Body of pancreas (tissue), 4 donors: ENCODE measurements around the gene TYW1B. TPM values are rescaled to one million over a fixed set of nuclear protein-coding genes. Genes with fewer than 3 reads are reported as not detected.
"Not testable (repeated sequence)": the region's sequence is repeated elsewhere in the genome, so short reads cannot be mapped to it uniquely, and the experiment has no call there.

Source experiments
- ATAC-seq: fragments of 150-250 bp; one replicate; pipeline ENCODE4 v1.9.1; 2016
- DNase-seq, 4 donors: peaks; one replicate each; pipeline ENCODE4 v3.0.0-alpha.2; 2019
- H3K27ac ChIP-seq, 4 donors: fragments of 200-600 bp; sonication (generic); 1 replicate in 3 of 4; 2 replicates in 1 of 4; pipeline versions ENCODE4 v1.5.1 to v1.6.1; 2016 to 2019; ENCODE audit warnings: mild to moderate bottlenecking in 1 of 4, mixed read lengths in 1 of 4, moderate library complexity in 1 of 4
- H3K27me3 ChIP-seq, 2 donors: fragments of 200-600 bp; sonication (generic); one replicate each; pipeline ENCODE4 v1.6.0; 2016; ENCODE audit warnings: mild to moderate bottlenecking in 1 of 2
- H3K36me3 ChIP-seq, 2 donors: fragments of 200-600 bp; sonication (generic); replicated peaks in 1 of 2; 2 replicates each; pipeline ENCODE4 v1.5.1; 2016; ENCODE audit warnings: low read depth in 2 of 2; ENCODE audit not compliant: insufficient read depth in 1 of 2
- H3K4me1 ChIP-seq: fragments of 200-600 bp; sonication (generic); one replicate; pipeline ENCODE4 v1.6.0; 2016
- H3K4me3 ChIP-seq, 2 donors: fragments of 200-600 bp; sonication (generic); 1 replicate in 1 of 2; 2 replicates in 1 of 2; pipeline ENCODE4 v1.5.1; 2016 to 2019
- H3K9me3 ChIP-seq, 3 donors: fragments of 200-600 bp; sonication (generic); 1 replicate in 2 of 3; 2 replicates in 1 of 3; pipeline ENCODE4 v1.5.1; 2016
- CTCF ChIP-seq, 7 experiments: fragments of 450-650 bp in 4 of 7; fragments of 200-600 bp in 3 of 7; sonication (generic) in 3 of 7; IDR thresholded peaks; one replicate each; pipeline ENCODE4 v1.5.1; 2016 to 2019; ENCODE audit warnings: antibody characterized with exemption in 7 of 7
- POLR2A ChIP-seq, 3 donors: fragments of 450-650 bp; IDR thresholded peaks; one replicate each; pipeline ENCODE4 v1.6.1; 2016; ENCODE audit warnings: antibody characterized with exemption in 3 of 3, mild to moderate bottlenecking in 2 of 3
- WGBS, 2 donors: methylation state at CpG; one replicate each; pipeline ENCODE4 v1.1.5; 2017; 5-methylcytosine and 5-hydroxymethylcytosine counted together
- intact Hi-C: fragments of 100-400 bp; cut with DNase I; formaldehyde crosslinking; loops from one replicate; pipeline ENCODE4 v1.15.1; 2023
- total RNA-seq, 2 donors: library from RNA; depleted of rRNA; stranded (reverse); fragments of >200 nt; gene quantifications; one replicate each; pipeline ENCODE4 v1.1.0, GENCODE V29; 2016

TYW1B gene
- total RNA-seq, 2 donors from 2014 or later, result 5.7 to 7.9 TPM

- ATAC-seq, intact Hi-C loops, DNase-seq, H3K9me3 ChIP-seq, H3K4me3 ChIP-seq, H3K36me3 ChIP-seq, H3K27me3 ChIP-seq, H3K27ac ChIP-seq, H3K4me1 ChIP-seq: not testable (repeated sequence)
- WGBS, 2 donors, result 68 to 95% methylated on average over 2 of the region's 2 CpGs
Observed at GRCh38 chr7:72730815-72731214, 97.2 kb downstream of the TYW1B start.

- WGBS, 2 donors, result 93 to 96% methylated on average over 2 of the region's 2 CpGs
- H3K27ac ChIP-seq, H3K36me3 ChIP-seq, H3K4me3 ChIP-seq, H3K4me1 ChIP-seq, ATAC-seq, intact Hi-C loops, H3K27me3 ChIP-seq, H3K9me3 ChIP-seq, DNase-seq: not testable (repeated sequence)
Observed at GRCh38 chr7:72730384-72730783, 97.6 kb downstream of the TYW1B start.

GRCh38 chr7:72729130-72729529 lies 98.9 kb downstream of the TYW1B start:
- intact Hi-C loops, ATAC-seq: not testable (repeated sequence)
- WGBS, 2 donors, result 90 to 94% methylated on average over 2 of the region's 2 CpGs

GRCh38 chr7:72722694-72723093 lies 105.3 kb downstream of the TYW1B start:
- H3K36me3 ChIP-seq, H3K4me1 ChIP-seq, H3K4me3 ChIP-seq, intact Hi-C loops, H3K9me3 ChIP-seq, H3K27me3 ChIP-seq, H3K27ac ChIP-seq: not testable (repeated sequence)
- WGBS, 2 donors, result 7 to 66% methylated on average over 2 to 7 of the region's 7 CpGs
- ATAC-seq (peak; percentile 62), DNase-seq (peak in 3 of 4 donors; percentile 5 to 47 (median 16))

More at GRCh38 chr7:72729130-72729529, 98.9 kb downstream of the TYW1B start:
- DNase-seq, H3K27ac ChIP-seq, H3K36me3 ChIP-seq, H3K4me1 ChIP-seq, H3K27me3 ChIP-seq, H3K4me3 ChIP-seq, H3K9me3 ChIP-seq: not testable (repeated sequence)

GRCh38 chr7:72720890-72721289 lies 107.1 kb downstream of the TYW1B start:
- 92 to 100% methylated on average over 3 to 4 of the region's 4 CpGs for WGBS, 2 donors
- H3K27me3 ChIP-seq, H3K36me3 ChIP-seq, intact Hi-C loops, H3K27ac ChIP-seq, DNase-seq, H3K9me3 ChIP-seq, ATAC-seq, H3K4me1 ChIP-seq, H3K4me3 ChIP-seq: not testable (repeated sequence)

GRCh38 chr7:72717252-72717774 lies 110.7 kb downstream of the TYW1B start:
- H3K4me3 ChIP-seq, DNase-seq, H3K27ac ChIP-seq, H3K9me3 ChIP-seq, intact Hi-C loops, ATAC-seq, H3K36me3 ChIP-seq, H3K4me1 ChIP-seq, H3K27me3 ChIP-seq: not testable (repeated sequence)
- 81 to 96% methylated on average over 6 of the region's 6 CpGs for WGBS, 2 donors

GRCh38 chr7:72711927-72712326 lies 116.1 kb downstream of the TYW1B start:
- ATAC-seq, H3K9me3 ChIP-seq, DNase-seq, H3K4me3 ChIP-seq, H3K27ac ChIP-seq, H3K36me3 ChIP-seq, intact Hi-C loops, H3K4me1 ChIP-seq, H3K27me3 ChIP-seq: not testable (repeated sequence)
- 99 to 100% methylated on average over 1 to 3 of the region's 3 CpGs for WGBS, 2 donors

- no peak for TF ChIP-seq CTCF (IDR thresholded peaks at IDR 0.05)
- no peak for TF ChIP-seq POLR2A (IDR thresholded peaks at IDR 0.05)
- DNase-seq (no peak), ATAC-seq (no peak)
- Histone ChIP-seq H3K27me3 (no peaks in the 10 kb centered on the region), H3K4me1 (no peaks in the 10 kb centered on the region), H3K9me3 (no peaks in the 10 kb centered on the region), H3K36me3 (no peaks in the 10 kb centered on the region), H3K27ac (no peak overlapping the region), H3K4me3 (no peak overlapping the region)
- WGBS, 2 donors, result 75 to 87% methylated on average over 4 of the region's 4 CpGs
- intact Hi-C loops, result no loop called here
Observed at GRCh38 chr7:72710983-72711382, 117.0 kb downstream of the TYW1B start.
